Forelimb muscle (tissue), 1 donor: Measurements from ENCODE around the gene AGAP1. TPM values are rescaled to one million over a fixed set of nuclear protein-coding genes. Genes with fewer than 3 reads are reported as not detected.
A peak's percentile ranks its signal among the peaks of the same experiment; 100 is the strongest.

ENCODE experiments used
- DNase-seq: peaks from one replicate; pipeline ENCODE4 v3.0.0-alpha.2; 2013; ENCODE audit warnings: low read depth
- polyA plus RNA-seq: library from polyadenylated mRNA; unstranded; fragments of 120-200 nt; gene quantifications from one replicate; pipeline ENCODE4 v1.2.1, GENCODE V29; 2013; ENCODE audit not compliant: insufficient read length

The AGAP1 gene
- polyA plus RNA-seq, 1 donor, result 25.9 TPM

DNA sequence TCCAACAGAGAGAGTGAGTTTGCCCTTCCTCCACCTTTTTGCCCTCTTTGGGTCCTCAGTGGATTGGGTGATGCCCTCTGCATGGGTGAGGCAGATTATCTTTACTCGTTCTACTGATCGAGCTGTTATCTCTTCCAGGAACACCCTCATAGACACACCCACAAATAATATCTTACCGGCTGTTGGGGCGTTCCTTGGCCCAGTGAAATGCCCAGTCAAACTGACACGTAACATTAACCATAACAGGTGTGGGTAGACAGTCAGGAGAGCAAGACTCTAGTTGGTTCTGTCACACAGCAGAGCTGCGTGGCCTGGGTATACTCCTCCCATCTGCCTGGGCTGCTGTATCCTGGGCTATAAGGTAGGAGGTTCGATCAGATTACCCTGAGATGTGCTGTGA, 144.1 kb downstream of the AGAP1 start:
- DNase-seq, result no peak

DNA sequence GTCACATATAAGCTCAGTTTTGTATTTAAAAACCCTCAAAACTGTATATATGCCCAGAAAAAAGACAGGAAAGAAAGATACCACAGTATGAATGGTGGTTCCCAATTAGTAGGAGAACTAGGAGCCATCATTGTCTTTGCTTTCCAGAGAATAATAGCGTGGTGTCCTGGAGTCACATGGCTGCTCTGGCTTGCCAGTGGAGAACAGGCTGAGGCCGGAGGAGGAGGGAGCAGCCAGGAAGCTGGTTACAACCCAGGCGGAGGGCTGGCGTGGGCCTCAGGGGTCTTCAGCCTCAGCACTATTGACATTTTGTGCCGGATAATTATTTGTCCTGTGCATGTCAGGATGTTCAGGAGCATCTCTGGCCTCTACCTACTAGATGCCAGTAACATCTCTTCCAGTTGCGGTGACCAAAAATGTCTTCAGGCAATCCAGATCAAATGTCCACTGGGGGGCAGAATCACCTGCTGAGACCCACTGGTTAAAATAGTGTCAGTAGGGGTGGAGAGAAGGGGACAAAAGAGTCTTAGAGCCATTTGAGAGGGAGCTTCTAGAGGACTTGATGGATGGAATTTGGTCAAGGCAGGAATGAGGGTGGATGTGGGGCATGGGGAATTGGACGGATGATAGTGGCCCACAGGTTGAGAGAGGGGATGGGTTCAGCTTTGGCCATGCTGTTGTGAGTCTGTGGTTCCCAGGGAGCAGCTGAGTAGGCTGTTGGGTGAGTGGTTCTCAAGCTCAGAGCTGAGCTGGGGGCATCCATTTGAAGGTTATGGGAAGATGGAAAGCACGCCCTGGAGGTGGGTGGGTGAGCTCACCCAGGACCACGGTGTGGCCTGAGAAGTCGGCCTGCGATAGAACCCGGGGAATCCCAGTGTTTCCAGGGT, 144.9 kb downstream of the AGAP1 start:
- DNase-seq, result no peak

DNA sequence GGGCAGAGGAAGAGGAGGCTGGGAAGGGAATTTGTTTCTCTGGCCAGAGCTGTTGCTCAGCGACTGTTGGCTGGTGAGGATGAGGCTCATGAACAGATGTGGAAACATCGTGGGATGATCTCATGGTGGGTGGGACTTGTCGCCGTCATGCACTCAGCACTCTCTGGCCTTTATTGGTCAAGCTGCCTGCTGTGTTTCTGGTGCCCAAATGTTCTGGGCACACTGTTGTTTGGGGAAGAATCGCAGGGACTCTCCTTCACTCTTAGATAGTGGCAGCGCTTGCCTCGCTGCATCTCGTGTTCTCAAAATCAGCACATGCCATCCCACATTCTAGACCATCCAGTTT, 145.6 kb downstream of the AGAP1 start:
- peak; percentile 91 for DNase-seq

DNA sequence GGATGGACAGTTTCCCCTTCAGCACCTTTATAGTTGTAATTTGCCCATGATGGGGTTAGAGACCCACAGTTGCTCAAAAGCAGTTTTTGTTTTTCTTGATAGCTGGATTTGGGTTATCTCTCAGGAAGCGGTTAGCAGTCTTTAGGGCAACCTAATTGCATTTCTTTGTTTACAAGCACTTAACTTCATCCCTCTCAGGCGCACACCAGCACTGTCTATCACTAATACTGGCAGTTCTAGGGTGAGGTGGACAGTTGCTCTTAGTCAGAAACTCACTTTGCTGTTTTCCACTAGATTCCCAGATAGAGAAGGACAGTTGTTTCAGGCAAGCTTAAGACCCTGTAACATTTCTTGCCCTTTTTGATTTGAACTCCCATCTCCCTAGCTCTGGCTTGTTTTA, 146.0 kb downstream of the AGAP1 start:
- no peak for DNase-seq

DNA sequence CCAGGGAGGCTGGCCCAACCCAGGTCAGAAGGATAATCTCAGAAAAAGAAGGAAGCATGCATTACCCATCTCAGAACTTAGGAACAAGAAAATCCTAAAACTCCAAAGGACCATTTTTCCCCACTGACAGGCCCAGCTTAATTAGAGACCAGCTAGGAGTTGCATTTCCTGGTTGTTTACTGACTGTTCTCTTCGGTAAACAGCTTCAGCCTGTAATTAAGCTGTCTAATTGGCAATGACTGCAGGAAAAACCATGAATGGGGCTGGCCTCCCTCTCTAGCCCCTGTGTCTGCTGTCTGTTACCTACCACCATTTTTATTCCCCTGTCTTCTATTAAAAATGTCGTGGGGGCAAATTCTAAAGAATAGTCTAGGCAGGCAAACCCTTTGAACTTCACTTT, 146.5 kb downstream of the AGAP1 start:
- DNase-seq, result no peak

DNA sequence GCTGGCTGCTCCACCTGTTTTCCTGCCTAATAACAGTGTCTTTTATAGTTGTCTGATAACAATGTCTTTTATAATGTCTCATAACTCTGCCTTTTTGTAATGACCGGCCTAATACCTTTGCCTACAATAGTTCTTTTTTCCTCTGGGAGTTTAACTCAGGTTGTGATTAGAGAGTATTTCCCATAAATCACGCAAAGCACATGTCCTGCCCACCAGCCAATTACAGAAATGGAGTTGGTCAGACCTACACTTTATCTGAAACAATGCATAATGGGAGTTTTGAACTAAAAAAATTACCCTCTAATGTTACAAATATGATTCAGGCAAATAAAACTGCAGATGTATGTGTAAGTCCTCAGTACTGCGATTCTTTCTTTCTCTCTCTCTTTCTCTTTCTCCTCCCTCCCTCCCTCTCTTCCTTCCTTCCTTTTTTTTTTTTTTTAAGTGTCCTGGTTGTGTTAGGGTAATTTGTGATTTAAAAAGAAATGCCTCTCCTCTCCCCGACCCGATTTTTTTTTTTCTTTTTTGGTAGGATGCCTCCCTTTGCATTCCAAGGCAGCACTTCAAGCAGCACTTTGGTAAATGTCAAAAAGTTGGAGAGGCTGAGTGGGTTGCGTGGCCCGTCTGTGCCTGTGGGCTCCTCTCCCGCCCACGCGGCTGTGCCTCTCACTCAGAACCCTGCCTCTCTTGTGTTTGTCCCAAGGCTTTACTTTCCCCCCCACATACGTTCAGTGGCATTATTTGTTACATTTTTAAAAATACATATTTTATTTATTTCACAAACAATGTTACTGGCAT, 147.3 kb downstream of the AGAP1 start:
- no peak for DNase-seq

DNA sequence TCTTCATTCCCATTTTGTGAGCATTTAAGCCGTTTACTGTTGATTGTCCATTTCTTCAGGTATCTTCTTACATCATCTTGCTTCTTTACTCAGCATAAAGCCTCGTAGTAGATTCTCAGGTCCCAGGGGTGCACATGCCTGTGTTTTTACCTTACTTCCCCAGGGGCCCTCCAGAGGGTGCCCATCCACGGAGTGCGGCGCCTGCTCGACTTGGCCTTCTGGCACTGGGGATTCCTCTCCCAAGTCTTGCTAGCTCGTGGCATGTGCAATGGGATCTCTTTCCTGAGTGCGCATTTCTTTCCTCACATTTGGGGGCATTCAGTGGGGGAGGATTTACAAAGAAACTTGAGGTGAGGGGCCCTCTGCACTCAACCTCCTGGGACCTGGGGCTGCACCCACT, 148.1 kb downstream of the AGAP1 start:
- DNase-seq, result no peak

DNA sequence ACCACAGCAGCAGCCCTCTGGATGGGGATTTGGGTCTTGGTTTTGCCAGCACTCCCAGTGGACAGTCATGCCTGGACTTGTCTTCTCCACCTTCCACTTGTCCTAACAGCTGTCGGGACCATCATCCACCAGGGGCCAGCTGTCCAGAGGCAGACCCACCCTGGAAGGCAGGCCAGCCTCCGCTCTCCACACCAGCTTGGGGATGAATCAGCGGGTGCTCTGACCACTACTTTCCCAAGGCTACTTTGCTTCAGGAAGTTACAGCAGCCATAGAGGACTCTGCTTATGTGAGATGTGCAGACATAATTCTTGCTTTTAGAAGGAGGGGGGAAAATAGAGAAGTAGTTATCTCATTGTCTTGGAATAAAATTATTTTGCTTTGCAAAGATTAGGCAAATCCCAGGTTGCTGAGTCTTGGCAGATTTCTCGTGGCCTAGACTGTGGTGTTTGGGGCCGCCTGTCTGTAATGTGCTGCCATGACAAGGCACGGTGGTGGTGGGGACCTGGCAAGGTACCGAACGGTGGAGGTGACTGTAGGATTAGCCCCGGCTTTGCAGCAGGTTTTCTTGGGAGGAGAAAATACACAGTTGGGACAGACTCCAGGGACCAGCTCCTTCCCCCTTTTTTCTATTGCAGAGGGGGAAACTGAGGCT, 148.7 kb downstream of the AGAP1 start:
- no peak for DNase-seq

DNA sequence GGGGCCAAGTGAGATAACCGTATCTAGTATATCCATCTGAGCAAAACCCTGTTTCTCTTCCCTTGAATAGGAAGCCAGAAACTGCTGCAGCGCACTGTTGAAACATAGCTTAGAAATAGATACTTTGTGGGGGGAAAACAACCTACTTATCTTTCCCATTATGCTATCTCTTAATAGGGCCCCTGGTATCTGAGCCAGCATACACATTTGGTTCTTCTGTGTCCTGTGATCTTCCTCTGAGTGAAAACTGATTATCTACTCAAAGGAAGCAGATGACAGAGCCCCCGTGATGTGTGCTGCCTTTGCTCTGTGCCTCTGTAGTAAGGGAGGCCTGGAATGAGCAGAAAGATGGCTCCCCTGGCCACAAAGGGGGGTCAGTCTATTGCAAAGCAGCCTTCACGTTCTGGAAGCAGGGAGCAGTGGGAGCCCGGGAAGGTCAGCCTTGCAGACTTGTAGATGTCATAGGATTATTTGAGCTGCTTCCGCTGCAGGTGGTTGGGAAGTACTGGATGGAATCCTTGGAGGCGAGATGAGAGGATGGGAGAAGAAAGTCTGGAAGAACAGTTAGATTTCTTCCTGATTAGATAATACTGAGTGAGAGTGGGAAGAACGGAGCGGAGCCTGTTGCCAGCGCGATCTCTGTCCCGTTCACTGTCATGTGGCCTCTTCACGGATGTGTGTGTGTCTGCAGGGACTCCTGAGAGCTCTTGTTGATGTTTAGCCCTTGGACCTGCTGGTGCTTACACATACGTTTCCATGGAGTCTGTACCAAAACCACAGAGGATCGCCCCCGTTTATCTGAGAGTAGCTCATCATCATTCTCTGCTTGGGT, 150.1 kb downstream of the AGAP1 start:
- peak; percentile 90 for DNase-seq

DNA sequence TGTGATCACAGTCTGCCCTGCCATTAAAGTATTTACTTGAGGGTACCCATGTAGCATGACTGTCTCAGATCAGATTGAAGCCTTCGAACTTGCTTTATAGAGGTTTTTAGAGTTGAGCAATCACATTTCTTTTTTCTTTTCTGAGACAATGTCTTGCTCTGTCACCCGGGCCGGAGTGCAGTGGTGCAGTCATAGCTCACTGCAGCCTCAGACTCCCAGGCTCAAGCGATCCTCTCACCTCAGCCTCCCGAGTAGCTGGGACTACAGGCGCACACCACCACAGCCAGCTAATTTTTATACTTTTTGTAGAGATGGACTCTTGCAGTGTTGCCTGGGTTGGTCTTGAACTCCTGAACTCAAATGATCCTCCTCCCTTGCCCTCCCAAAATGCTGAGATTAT, 153.4 kb downstream of the AGAP1 start:
- DNase-seq, result no peak

DNA sequence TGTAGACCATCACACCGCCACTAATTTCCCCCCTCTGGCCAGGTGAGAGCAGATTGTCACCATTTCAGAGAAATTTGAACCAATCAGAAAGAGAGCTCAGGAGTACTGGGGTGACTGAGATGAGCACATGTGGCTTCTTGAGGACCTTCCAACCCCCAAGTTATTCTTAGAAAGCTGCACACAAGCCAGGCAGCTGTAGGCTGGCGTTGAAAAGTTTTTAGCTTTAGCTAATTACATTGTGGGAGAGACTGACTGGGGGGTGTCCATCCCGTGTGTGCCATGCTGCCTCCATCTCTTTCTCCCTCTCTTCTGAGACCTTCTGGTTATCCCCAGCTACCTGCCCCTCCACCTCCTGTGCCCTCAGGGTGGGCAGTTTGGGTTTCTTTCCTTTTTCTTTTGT, 154.0 kb downstream of the AGAP1 start:
- DNase-seq, result no peak

DNA sequence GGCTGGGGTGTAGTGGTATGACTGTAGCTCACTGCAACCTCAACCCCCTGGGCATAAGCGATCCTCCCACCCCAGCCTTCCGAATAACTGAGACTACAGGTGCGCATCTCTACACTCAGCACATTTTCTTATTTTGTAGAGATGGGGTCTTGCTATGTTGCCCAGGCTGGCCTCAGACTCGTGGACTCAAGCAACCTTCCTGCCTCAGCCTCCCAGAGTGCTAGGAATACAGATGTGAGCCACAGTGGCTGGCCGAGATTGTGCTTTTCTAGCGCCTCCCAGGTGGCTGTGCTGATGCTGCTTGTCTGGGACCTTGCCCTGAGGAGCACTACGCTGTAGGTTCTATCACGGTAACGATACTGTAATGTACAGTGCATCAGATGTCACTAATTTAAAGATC, 155.6 kb downstream of the AGAP1 start:
- DNase-seq, result no peak

DNA sequence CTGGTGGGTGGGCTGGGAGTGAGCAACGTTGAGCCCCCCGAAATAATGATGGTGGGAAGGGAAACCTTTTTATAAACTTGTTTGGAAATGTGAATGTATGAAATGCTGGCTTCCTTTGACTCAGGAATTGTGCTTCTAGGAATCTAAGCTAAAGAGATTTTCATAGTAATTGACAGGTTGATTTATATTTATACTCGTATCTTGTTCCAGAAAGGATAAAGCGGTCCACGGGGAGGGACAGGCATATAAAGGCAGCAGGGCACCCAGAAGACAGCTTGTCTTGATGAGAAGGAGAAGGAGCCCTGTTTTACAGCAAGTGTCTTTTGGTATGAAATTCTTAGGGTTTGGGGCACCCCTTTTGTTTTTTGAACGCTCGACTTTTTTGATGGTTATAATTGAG, 157.8 kb downstream of the AGAP1 start:
- DNase-seq, result no peak

DNA sequence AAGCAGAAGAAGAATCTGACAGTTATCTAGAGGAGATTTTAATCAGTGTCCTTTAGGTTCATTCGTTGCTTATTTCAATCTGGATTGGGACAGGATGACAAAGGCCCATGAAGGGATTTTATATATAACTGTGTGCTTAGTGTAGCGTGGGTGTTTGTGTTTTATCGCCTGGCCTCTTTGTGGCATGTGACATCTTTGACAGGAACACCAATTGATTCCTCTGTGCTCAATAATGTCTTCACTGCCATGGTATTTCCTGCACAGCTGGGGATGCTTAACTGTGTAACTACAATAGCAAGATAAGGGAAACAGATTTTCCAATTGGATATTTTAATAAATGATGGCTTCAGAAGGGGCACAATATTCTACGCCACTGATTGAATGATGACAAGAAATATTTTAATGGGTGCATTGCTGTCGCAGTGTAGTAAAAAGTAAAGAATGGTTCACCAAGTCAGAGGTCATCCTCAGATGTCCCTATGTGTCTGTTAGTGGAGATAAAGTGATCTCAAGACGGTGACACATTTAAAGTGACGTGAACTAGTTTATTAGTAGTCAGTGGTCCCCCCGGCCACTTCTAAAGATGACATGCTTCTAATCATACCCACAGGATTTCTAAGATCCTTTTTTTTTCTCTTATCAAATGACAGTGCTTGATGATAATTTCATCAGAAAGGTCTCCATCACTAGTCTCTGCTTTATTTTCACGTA, 160.4 kb downstream of the AGAP1 start:
- DNase-seq, result no peak

DNA sequence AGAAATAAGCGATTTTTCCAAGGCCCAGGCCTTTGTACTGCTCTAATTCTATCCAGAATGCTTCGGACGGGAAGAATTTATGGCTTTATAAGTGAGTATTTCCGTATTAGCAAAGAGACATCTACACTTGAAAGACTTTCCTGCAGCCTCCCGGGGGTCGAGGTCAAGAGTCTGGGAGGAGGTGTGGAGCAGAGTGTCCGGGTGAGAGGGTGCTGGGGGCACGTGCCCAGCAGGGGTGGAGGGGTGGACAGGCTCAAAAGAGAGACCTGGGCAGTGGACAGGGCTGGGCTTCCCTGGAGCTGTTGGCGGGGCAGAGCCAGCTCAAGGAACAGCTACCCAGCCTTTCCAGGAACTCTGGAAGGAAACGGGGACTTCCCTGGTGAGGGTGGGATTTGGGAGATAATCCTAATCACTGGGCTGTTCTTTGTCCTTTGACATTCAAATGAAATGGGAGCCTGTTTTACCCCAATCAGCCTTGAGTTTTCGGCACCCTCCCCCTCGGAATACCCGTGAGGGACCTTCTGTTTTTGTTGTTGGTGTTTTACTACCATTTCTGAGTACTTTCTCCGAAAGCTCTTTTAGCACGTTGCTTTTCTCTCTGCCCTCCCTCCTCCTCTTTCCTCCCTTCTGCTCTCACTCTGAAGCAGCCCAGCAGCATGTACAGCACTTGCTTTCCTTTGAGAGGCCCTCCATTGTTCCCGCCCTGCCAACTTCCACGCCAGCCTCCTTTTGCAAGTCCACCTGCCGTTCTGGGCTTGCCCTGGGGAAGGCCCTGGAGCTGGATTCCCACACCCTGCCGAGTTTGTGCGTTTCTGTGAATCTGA, 164.7 kb downstream of the AGAP1 start:
- no peak for DNase-seq

DNA sequence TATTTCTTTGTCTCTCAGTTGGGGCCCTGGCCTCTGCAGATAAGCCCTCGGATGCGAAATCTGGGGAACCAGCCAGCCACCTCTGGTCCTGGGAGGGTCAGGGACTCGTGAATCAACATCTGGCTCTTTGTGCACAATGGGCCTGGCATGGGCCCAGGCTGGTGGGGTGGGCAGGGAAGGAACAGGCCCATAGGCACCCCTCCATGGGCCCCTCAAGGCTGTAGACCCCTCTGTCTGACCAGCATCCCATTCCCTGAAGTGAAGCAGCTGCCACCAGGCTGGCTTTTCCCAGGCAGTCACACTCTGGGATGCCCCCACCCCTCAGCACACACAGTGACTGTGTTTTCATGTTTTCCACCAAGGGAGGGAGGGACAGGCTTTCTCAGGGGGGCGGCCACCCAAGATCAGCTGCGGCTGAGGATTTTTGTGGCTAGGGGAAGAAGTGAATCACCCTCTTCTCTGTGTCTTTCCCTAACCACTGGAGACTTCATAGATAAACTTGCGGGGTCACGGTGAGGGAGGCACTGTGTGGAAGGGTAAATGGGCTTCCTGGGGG, 166.0 kb downstream of the AGAP1 start:
- DNase-seq, result no peak

DNA sequence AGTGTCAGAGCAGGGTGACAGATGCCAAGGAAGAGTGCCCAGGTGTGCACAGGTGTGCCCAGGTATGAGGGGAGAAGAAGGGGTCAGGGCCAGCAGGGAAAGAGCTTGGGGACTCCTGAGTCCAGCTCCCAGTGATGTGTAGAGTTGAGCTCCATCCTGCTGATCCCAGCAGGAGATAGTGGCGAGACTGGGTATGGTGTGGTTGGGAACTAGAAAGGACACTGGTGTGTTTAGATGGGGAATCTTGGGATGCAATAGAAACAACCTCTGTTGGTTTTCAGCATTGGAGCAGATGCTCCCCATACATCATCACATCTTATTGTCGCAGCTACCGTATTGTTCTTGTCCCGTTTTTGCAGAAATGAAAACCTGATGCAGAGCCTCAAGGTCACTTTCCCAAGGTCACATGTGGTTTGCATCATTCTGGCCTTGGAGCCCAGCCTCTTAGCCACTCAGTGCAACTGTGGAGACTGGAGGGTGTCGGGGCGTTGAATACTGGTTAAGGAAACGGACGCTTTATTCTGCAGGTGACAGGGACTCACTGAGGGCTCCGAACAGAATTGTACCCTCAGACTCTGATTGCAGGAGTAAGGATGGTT, 166.7 kb downstream of the AGAP1 start:
- DNase-seq, result no peak

DNA sequence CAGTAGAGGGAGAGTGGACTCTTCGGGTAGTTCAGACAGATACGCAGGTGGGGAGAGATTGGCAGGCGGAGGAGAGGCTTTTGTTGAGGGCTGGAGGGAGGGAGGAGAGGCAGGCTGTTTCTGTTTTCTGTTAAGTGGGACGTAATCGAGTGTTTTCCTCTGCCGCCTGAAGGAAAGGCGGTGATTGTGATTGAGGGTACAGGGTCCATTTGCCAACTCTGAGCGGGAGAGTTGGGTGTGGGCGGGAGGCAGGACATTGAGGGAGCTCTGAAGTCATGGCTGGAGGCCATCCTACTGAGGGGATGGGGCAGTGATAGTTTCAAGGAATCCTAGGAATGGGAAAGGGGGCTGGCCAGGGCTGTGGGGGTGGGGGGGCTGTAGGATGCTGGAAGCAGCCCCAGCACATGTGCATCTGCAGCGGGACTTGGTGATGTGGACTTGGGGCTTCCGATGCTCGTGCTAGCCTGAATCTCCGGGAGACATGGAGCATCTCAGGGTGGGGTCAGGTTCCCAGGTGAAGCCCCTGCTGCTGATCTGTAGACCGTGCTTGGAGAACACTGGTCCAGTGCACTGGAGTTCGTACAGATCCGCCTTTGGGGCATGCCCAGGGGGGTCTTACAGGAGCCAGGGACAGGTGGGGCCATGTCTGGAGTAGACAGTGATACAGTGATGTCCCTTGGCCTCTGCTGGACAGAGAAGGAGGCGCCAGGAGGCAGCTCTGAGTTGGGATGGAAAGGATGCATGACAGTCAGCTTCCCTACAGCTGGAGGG, 167.5 kb downstream of the AGAP1 start:
- no peak for DNase-seq

DNA sequence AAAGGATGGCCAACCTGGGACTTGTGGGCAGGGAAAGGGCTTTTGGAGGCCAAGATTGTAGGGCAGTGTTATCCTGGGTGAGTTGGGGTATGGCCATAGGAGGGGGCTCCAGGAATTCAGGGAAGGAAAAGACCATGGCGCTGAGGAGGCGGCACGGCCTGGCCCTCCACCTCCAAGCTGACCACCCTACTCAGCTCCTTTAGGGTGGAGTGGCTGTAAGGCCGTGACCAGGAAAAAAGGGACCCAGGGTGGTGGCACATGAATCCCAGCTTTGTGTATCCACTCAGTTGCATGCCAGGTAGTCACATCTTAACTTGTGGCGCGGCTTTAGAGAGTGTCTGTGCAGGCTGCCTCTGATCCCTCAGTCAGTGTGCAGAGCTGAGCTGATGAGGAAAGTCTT, 168.1 kb downstream of the AGAP1 start:
- DNase-seq, result no peak
